Measurements from ENCODE around the gene ANKRD44. TPM values are rescaled to one million over a fixed set of nuclear protein-coding genes. Genes with fewer than 3 reads are reported as not detected.

Gene ANKRD44
- total RNA-seq, 1 donor from 2014 or later: 3.4 TPM

DNA sequence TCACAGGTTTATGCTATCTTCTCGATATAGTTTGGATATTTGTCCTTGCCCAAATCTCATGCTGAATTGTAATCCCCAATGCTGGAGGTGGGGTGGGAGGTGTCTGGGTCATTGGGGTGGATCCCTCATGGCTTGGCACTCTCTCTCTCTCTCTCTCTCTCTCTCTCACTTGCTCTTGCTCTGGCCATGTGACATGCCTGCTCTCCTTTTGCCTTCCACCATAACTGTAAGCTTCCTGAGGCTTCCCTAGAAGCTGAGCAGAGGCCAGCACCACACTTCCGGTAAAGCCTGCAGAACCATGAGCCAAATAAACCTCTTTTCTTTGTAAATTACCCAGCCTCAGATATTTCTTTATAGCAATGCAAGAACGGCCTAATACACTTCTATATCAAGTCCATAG lies 342.8 kb downstream of the ANKRD44 start:
- no peaks in the 10 kb centered on the region for H3K79me2 ChIP-seq (ENCODE audit: low read depth)
- no peak overlapping the region for H3K4me3 ChIP-seq
- H3K27ac Mint-ChIP-seq: no peak overlapping the region
- peaks cover 25% of the 10 kb centered on the region for H3F3A ChIP-seq (ENCODE audit: low read depth)
- no peak overlapping the region for H3K4me3 Mint-ChIP-seq
- peaks cover 2% of the 10 kb centered on the region for H3K9me3 Mint-ChIP-seq
- peaks cover 39% of the 10 kb centered on the region for H3K4me1 ChIP-seq
- H3K27me3 Mint-ChIP-seq (ENCODE audit: insufficient read depth, low read depth): peaks cover 3% of the 10 kb centered on the region
- no peak overlapping the region for H3K4me2 ChIP-seq
- no peaks in the 10 kb centered on the region for H3K27me3 ChIP-seq
- no peaks in the 10 kb centered on the region for H3K36me3 ChIP-seq
- H2AFZ ChIP-seq (replicated peaks): no peak overlapping the region
- H3K4me1 Mint-ChIP-seq: peaks cover 21% of the 10 kb centered on the region
- H3K27ac ChIP-seq: no peak overlapping the region
- no peaks in the 10 kb centered on the region for H3K36me3 Mint-ChIP-seq
- H3K9me3 ChIP-seq (ENCODE audit: low read depth): no peaks in the 10 kb centered on the region
- no peaks in the 10 kb centered on the region for H4K20me1 ChIP-seq (ENCODE audit: low read depth)
- TF ChIP-seq EZH2phosphoT487 (IDR thresholded peaks at IDR 0.05): no peak
- TF ChIP-seq, protein P1, sequence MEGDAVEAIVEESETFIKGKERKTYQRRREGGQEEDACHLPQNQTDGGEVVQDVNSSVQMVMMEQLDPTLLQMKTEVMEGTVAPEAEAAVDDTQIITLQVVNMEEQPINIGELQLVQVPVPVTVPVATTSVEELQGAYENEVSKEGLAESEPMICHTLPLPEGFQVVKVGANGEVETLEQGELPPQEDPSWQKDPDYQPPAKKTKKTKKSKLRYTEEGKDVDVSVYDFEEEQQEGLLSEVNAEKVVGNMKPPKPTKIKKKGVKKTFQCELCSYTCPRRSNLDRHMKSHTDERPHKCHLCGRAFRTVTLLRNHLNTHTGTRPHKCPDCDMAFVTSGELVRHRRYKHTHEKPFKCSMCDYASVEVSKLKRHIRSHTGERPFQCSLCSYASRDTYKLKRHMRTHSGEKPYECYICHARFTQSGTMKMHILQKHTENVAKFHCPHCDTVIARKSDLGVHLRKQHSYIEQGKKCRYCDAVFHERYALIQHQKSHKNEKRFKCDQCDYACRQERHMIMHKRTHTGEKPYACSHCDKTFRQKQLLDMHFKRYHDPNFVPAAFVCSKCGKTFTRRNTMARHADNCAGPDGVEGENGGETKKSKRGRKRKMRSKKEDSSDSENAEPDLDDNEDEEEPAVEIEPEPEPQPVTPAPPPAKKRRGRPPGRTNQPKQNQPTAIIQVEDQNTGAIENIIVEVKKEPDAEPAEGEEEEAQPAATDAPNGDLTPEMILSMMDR (IDR thresholded peaks at IDR 0.05): no peak
- TF ChIP-seq EZH2 (IDR thresholded peaks at IDR 0.05): no peak
- no peak for DNase-seq (ENCODE audit: low spot score)
- no peak overlapping the region for H3K9ac ChIP-seq

DNA sequence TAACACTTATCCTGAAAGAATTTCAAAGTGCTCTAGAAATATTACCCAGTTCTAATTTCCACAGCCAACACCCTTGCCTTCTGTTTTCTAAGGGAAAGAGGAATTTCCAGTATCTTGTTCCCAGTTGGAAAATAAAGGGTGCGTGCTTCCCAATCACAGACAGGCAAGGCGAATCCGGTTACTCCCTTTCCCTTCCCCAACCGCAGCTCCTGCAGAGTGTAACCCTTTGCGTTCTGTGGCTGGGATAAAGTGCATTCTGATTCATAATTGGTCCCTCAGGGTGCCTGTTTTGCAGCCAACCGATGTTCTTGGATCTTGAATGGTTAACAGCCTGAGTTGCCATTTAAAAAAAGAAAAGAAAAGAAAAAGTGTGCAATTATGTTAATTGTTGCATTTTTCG lies 343.5 kb downstream of the ANKRD44 start:
- peak overlapping the region; percentile 8 for H3K4me3 ChIP-seq
- no peaks in the 10 kb centered on the region for H3K79me2 ChIP-seq (ENCODE audit: low read depth)

DNA sequence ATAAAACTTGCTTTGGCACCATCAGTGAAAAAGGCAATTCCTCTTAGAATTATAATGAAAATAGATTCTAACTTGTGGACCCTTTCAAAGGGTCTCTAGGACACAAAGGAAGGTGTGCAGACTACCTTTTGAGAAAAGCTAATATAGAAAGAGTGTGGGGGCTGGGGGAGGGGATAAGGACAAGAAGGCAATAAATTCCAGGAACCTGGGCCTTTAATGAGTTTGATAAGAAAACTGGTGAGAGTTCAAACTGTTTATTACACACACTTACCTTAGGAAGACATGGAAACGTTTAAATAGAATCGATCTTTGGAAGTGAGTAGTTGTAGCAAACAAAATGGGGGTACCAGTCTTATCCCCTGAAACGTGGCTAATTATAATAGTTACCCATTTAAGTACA lies 344.5 kb downstream of the ANKRD44 start:
- Mint-ChIP-seq H3K4me3 (no peak overlapping the region), H3K9me3 (peaks cover 6% of the 10 kb centered on the region), H3K36me3 (no peaks in the 10 kb centered on the region), H3K27ac (peak overlapping the region; percentile 5), H3K27me3 (ENCODE audit: insufficient read depth, low read depth) (peaks cover 3% of the 10 kb centered on the region), H3K4me1 (peaks cover 16% of the 10 kb centered on the region)
- H3K27me3 ChIP-seq: no peaks in the 10 kb centered on the region
- H2AFZ ChIP-seq (replicated peaks): peak overlapping the region; percentile 82
- H3K9ac ChIP-seq: no peak overlapping the region
- H3K4me3 ChIP-seq: no peak overlapping the region
- H3K4me2 ChIP-seq: peak overlapping the region; percentile 50
- TF ChIP-seq, protein P1 (IDR thresholded peaks at IDR 0.05): no peak
- TF ChIP-seq EZH2 (IDR thresholded peaks at IDR 0.05): no peak
- TF ChIP-seq EZH2phosphoT487 (IDR thresholded peaks at IDR 0.05): no peak
- H3F3A ChIP-seq (ENCODE audit: low read depth): peaks cover 11% of the 10 kb centered on the region
- H3K79me2 ChIP-seq (ENCODE audit: low read depth): no peaks in the 10 kb centered on the region
- no peak for DNase-seq (ENCODE audit: low spot score)
- H3K9me3 ChIP-seq (ENCODE audit: low read depth): no peaks in the 10 kb centered on the region
- H4K20me1 ChIP-seq (ENCODE audit: low read depth): no peaks in the 10 kb centered on the region
- H3K27ac ChIP-seq: no peak overlapping the region
- peaks cover 24% of the 10 kb centered on the region for H3K4me1 ChIP-seq
- no peaks in the 10 kb centered on the region for H3K36me3 ChIP-seq

More for the DNA sequence above, 343.5 kb downstream of the ANKRD44 start:
- no peaks in the 10 kb centered on the region for H3K36me3 ChIP-seq
- H3K9me3 Mint-ChIP-seq: peaks cover 6% of the 10 kb centered on the region
- no peaks in the 10 kb centered on the region for H4K20me1 ChIP-seq (ENCODE audit: low read depth)
- H2AFZ ChIP-seq (replicated peaks): peak overlapping the region; percentile 48
- no peaks in the 10 kb centered on the region for H3K27me3 ChIP-seq
- H3K4me1 ChIP-seq: peaks cover 34% of the 10 kb centered on the region
- no peaks in the 10 kb centered on the region for H3K36me3 Mint-ChIP-seq
- peaks cover 3% of the 10 kb centered on the region for H3K27me3 Mint-ChIP-seq (ENCODE audit: insufficient read depth, low read depth)
- DNase-seq (ENCODE audit: low spot score): peak; percentile 29
- no peak for TF ChIP-seq EZH2 (IDR thresholded peaks at IDR 0.05)
- no peak for TF ChIP-seq EZH2phosphoT487 (IDR thresholded peaks at IDR 0.05)
- TF ChIP-seq, protein P1 (IDR thresholded peaks at IDR 0.05): no peak
- peaks cover 21% of the 10 kb centered on the region for H3K4me1 Mint-ChIP-seq
- no peak overlapping the region for H3K4me3 Mint-ChIP-seq
- H3K9me3 ChIP-seq (ENCODE audit: low read depth): no peaks in the 10 kb centered on the region
- H3K9ac ChIP-seq: no peak overlapping the region
- peaks cover 21% of the 10 kb centered on the region for H3F3A ChIP-seq (ENCODE audit: low read depth)
- peak overlapping the region; percentile 55 for H3K27ac ChIP-seq
- H3K4me2 ChIP-seq: peak overlapping the region; percentile 69
- no peak overlapping the region for H3K27ac Mint-ChIP-seq
